GM19468 (cell line): ENCODE results near the gene SNX25.

Experiments
- ATAC-seq: cut with Tn5 transposase; IDR thresholded peaks from one replicate; pipeline ENCODE4 v1.9.1; 2021; ENCODE audit warnings: mild to moderate bottlenecking, moderate library complexity, moderate number of reproducible peaks; ENCODE audit not compliant: unreplicated experiment; ENCODE audit errors: extremely low read depth

Gene SNX25

DNA sequence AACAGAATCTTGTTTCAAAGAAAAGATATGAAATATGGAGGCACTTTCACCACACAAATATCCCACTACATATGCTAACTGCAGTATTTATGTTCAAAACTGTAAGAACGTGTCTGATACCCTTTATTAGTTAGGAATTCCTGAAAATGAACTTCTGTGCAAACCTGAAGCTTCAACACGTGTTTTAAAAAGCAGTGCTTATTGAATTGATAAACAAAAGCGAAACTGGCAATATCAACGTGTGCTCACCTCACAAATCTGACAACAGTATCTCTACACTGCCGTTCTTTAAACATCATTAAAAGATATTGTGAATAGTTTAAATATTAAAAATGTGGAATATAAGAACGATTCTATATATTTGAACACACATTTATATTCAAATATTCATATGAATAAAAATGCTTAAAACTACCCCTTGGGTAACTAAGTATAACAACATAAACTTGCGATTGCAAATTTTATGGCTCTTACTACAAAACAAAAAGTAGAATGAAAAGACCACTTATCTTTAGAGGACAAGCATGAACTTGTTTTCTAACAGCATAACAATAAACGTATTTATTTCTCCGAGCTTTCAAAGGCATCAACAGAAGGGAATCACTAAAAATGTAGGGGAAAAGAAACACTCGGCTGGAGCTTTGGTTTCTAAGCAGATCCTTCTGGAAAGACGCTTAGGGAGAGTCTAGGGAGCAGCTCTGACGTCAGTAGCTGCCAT is 186.0 kb downstream of the SNX25 start, which contains the start of gene LRP2BP:
Gene LRP2BP, minus strand, starts transcription at position 687 of the 718 bp plus-strand sequence. CDS start 17,738 bp downstream, outside the sequence.
- ATAC-seq = no peak

DNA sequence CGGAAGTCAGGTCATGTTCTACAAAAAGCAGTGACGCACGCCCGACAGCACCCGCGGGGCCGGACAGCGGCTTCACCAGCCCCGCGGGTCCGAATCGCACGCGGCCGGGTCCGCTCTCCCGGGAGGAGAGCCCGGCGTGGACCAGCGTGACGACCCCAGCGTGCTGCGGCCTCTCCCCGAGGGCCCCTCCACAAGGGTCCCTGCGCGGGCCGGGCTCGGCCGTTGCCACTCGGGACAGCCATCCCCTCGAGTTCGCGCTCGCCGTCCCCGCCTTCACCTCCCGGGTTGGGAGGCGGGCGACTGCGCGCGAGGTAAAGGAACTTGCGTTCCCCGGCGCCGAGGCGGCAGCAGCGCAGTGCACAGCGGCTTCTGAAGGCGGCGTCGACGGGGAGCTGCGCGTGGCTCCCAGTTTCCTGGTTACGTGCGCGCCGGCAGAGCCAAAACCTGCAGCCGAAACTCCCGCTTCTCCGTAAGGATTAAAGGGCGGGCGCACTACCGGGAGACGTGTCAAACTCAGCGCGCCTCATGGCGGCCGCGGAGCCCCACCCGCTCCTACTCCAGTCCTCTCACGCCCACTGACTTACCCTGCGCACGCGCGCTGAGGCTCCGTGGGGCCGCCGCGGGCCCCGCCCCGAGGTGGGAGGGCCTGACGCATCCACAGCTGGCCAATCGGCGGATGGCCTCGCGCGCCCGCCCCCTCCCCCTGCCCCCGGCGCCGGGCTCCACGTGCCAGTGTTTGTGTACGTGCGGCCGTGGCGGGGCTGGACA is 186.7 kb downstream of the SNX25 start:
- peak; percentile 78 for ATAC-seq

DNA sequence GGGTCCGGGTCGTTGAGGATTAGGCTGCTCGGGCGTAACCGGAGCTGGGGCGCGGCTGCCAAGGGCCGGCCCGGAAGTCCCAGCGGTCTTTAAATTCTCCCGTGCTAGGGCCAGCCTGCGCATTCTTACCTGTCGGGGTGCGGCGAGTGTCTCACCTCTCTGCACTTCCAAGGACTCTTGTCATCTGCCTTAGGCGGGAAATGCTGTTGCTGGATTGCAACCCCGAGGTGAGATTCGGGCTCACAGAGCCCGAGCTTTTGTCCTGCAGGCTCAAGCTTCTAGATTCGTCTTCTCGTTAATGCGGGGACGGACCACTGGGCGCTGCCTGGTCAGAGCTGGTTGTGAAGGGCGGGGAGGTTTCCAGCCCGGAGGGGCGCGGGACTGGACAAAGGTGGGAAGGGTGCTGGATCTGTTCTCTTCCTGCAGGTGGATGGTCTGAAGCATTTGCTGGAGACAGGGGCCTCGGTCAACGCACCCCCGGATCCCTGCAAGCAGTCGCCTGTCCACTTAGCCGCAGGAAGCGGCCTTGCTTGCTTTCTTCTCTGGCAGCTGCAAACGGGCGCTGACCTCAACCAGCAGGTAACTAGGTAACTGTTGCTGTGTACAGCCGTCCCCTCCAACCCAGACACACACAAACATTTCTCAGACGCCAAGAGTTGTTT is 187.5 kb downstream of the SNX25 start, which contains the start of gene ANKRD37:
Gene ANKRD37, plus strand, starts transcription at position 118 of the 662 bp plus-strand sequence. Its CDS starts 83 bp downstream, at position 201.
- no peak for ATAC-seq

DNA sequence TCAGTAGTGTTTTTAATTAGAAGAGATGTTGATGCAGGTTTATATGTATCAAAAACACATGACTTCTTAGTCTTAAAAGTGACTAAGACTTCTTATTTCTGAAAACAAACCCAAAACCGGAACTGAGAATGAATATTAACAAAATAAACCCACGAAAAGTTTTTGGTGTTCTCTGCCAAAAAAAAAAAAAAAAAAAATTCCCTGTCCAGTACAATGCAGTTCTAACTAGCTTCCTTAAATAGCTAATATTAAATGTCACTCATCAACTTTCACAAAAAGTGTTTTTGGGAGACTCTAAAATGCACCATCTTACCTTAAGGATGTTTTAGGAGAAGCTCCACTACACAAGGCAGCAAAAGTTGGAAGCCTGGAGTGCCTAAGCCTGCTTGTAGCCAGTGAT is 189.2 kb downstream of the SNX25 start:
- no peak for ATAC-seq

DNA sequence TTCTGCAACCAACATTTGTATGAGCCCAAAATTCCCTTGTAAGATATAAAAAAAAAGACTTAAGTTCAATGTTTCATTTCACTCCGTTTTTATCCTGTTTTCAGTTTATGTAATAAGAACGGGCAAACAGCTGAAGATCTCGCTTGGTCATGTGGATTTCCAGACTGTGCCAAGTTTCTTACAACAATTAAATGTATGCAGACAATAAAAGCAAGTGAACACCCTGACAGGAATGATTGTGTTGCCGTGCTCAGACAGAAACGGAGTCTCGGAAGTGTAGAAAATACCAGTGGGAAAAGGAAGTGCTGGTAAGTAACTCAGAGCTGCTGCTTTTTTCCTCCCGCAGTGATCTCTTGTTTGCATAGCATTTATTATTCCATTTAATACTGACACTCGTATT is 190.1 kb downstream of the SNX25 start:
- no peak for ATAC-seq

DNA sequence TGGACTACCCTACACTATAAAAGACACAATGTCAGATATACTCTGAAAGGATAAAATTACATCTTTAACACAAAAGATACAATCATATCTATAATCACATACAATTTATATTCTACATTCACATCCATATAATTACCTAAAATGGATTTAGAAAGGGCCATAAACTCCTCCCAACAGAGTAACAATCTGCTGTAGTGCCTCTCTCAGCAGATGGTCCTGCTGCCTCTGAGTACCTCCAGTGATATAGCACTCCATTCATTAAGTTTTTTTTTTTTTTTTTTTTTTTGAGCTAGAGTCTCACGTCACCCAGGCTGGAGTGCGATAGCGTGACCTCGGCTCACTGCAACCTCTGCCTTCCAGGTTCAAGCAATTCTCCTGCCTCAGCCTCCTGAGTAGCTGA is 194.6 kb downstream of the SNX25 start:
- ATAC-seq = no peak

DNA sequence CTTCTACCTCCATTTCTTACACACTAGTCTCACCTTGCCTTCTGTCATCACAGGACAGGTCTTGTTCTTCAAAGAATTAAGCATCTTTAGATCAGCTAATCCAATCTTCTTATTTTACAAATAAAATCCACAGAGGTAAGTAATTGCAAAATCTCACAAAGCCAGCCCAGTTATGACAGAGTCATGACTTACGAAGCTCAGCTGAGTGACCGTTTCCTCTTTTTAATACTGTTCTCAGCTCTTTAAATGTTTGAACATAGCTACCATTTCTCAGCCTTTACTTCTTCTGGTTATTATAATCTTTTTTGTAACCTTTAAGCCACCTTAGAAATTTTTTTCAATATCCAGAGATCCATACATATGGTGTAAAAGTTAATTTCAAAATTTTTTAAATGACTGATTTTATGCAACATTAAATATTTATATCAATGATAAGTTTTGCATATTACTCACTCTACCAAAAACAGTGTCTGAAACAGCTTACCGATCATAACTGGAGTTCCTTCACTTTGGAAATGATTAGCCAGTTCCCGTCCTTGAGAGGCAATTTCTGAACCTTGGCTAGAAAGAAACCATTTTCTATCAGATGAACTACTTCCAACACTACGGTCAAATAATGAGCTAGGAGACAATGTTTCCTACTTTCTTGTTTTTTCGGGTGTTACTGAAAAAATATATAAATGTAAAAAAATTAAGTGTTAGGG is 196.1 kb downstream of the SNX25 start:
- peak; percentile 71 for ATAC-seq

DNA sequence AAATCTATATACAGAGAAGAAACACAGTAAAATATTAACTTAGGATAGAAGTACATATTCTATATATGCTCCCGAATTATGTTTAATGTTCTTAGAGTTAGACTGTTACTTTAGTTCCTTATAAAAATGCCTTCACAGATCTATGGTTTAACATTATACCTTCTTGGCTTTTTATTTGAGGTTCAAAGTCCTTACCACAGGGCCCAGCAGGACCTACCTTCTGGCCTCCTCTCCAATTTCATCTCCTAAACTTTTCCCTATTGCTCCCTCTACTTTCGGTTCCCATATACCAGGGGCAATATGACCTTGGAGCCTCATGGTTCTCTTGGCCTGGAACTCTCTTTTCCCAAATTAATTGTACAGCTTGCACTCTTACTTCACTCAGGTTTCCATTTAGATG is 199.0 kb downstream of the SNX25 start:
- ATAC-seq = no peak

DNA sequence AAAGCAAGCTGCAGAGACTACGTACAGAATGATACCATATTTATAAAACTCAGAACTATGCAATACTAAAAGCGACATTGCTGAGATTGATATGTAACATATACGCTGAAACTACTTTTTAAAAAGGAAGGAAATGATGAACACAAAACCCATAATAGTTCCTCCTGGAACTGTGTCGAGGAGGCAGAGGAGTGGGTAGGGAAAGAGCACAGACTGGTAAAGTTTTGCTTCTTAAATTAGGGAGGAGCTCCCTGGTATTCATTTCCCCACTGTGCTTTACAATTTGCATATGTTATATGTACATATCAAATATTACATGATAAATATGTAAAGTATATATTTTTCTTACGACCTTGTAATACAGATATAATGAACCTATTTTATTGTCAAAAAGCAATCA is 202.5 kb downstream of the SNX25 start:
- no peak for ATAC-seq

DNA sequence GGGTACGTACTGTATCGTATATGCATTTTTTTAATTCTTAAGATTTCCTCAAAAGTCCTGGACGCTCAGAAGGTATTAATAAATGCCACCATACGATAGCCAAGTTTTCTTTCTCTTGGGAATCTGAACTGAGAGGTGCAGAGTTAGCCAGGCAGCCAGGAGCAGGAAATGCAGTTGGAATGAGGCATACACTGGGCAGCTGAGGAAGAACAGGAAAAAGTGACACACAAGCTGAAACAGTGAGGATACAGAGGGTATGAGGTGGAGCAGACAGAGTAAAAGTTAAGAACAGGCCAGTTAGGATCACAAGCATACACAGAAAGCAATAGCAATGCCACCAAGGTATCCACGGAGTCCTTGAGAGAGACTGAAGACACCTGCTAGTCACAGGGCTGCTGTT is 203.0 kb downstream of the SNX25 start:
- no peak for ATAC-seq
